H1 (cell line): ENCODE measurements around the gene HTRA2.

Experiments
- CTBP2 ChIP-seq: IDR thresholded peaks from 2 replicates; pipeline ENCODE4 v1.7.0; 2011; ENCODE audit warnings: borderline replicate concordance, mild to moderate bottlenecking, moderate library complexity, mixed read lengths, low read length; ENCODE audit not compliant: insufficient read depth, insufficient read length
- GABPA ChIP-seq: IDR thresholded peaks from 2 replicates; pipeline ENCODE4 v1.6.1; 2011; ENCODE audit warnings: mild to moderate bottlenecking, low read length, moderate library complexity, borderline replicate concordance; ENCODE audit not compliant: insufficient read depth
- TAF1 ChIP-seq: IDR thresholded peaks from 2 replicates; pipeline ENCODE4 v1.6.1; 2011; ENCODE audit warnings: mild to moderate bottlenecking, low read depth, low read length
- ZNF274 ChIP-seq: IDR thresholded peaks from 2 replicates; pipeline ENCODE4 v1.7.0; 2012; ENCODE audit warnings: low read length, borderline replicate concordance; ENCODE audit errors: extremely low read depth

- no peak for TF ChIP-seq TAF1
- TF ChIP-seq ZNF274 = no peak
- TF ChIP-seq CTBP2 = no peak
- no peak for TF ChIP-seq GABPA
Measured at GRCh38 chr2:74564222-74564621, 34.5 kb downstream of the HTRA2 start.
